Left colon (tissue), 2 donors: ENCODE results near the gene IFT27. TPM values are rescaled to one million over a fixed set of nuclear protein-coding genes. Genes with fewer than 3 reads are reported as not detected.
A peak's percentile ranks its signal among the peaks of the same experiment; 100 is the strongest.
"Not testable (repeated sequence)": the region's sequence is repeated elsewhere in the genome, so short reads cannot be mapped to it uniquely, and the experiment has no call there.

Experiments used
- ATAC-seq: fragments of 200-7000 bp; cut with Tn5 transposase; one replicate; pipeline ENCODE4 v1.9.1; 2020; ENCODE audit warnings: mild to moderate bottlenecking, moderate library complexity
- DNase-seq, 2 donors: peaks; one replicate each; pipeline ENCODE4 v3.0.0-alpha.2; 2020
- intact Hi-C, 2 donors: fragments of 100-400 bp; cut with DNase I in 1 of 2; cut with micrococcal nuclease in 1 of 2; formaldehyde crosslinking; loops; one replicate each; pipeline versions ENCODE4 v1.11.2 to v1.14.0; 2022; cut with DNase I, micrococcal nuclease
- total RNA-seq, 2 donors: library from RNA; stranded (reverse); fragmentation: NEBNext Ultra II Directional; extraction: Animal tissue kit (Norgen Biotek cat#: 25700); gene quantifications; one replicate each; pipeline ENCODE4 v1.2.1, GENCODE V29; 2021
- donor health status: DM: no; HTN: no; CAD: no.
- donor health status: DM: yes; HTN: yes; CAD: no.

The IFT27 gene
- total RNA-seq, 2 donors from 2014 or later: 26.5 to 30.1 TPM

- no peak for DNase-seq
- ATAC-seq: no peak
- intact Hi-C loops: no loop called here
These were observed 18.9 kb downstream of the IFT27 start for GRCh38 chr22:36756746-36757655.

- intact Hi-C loops: no loop called here
- DNase-seq (no peak), ATAC-seq (no peak)
These were observed 19.9 kb downstream of the IFT27 start for GRCh38 chr22:36756031-36756430.

GRCh38 chr22:36755316-36755715 lies 20.6 kb downstream of the IFT27 start:
- intact Hi-C loops: no loop called here
- ATAC-seq (no peak), DNase-seq (no peak)

- intact Hi-C loops, DNase-seq, ATAC-seq: not testable (repeated sequence)
These were observed 21.0 kb downstream of the IFT27 start for GRCh38 chr22:36754881-36755280.

- ATAC-seq (no peak), DNase-seq (no peak)
- intact Hi-C loops: no loop called here
These were observed 22.0 kb downstream of the IFT27 start for GRCh38 chr22:36753916-36754315.

GRCh38 chr22:36753120-36753802 lies 22.7 kb downstream of the IFT27 start:
- ATAC-seq: peak; percentile 89
- intact Hi-C loops: no loop called here

GRCh38 chr22:36746375-36746970 lies 29.4 kb downstream of the IFT27 start:
- DNase-seq (no peak), ATAC-seq (no peak)
- intact Hi-C loops: no loop called here

More at GRCh38 chr22:36753120-36753802, 22.7 kb downstream of the IFT27 start:
- DNase-seq: no peak

- ATAC-seq: no peak
These were observed 30.5 kb downstream of the IFT27 start for GRCh38 chr22:36745301-36745995.

GRCh38 chr22:36744791-36745190 lies 31.1 kb downstream of the IFT27 start:
- DNase-seq (no peak), ATAC-seq (no peak)
- intact Hi-C loops: no loop called here

More at GRCh38 chr22:36745301-36745995, 30.5 kb downstream of the IFT27 start:
- intact Hi-C loops: no loop called here
- DNase-seq: no peak

- DNase-seq (no peak), ATAC-seq (no peak)
- intact Hi-C loops: no loop called here
These were observed 31.5 kb downstream of the IFT27 start for GRCh38 chr22:36744413-36744765.

- intact Hi-C loops: no loop called here
- DNase-seq (no peak), ATAC-seq (no peak)
These were observed 32.1 kb downstream of the IFT27 start for GRCh38 chr22:36743591-36744412.

GRCh38 chr22:36743011-36743410 lies 32.9 kb downstream of the IFT27 start:
- DNase-seq: no peak
- ATAC-seq: no peak
- intact Hi-C loops: no loop called here

- DNase-seq: no peak
- intact Hi-C loops: no loop called here
- ATAC-seq: no peak
These were observed 34.0 kb downstream of the IFT27 start for GRCh38 chr22:36741968-36742367.

- intact Hi-C loops: no loop called here
- ATAC-seq (no peak), DNase-seq (no peak)
These were observed 34.6 kb downstream of the IFT27 start for GRCh38 chr22:36741204-36741793.

- intact Hi-C loops: no loop called here
- DNase-seq: no peak
- ATAC-seq: no peak
These were observed 35.2 kb downstream of the IFT27 start for GRCh38 chr22:36740716-36741115.

- intact Hi-C loops: no loop called here
- DNase-seq (no peak), ATAC-seq (no peak)
These were observed 36.7 kb downstream of the IFT27 start for GRCh38 chr22:36739185-36739584.

- ATAC-seq (no peak), DNase-seq (no peak)
- intact Hi-C loops: no loop called here
These were observed 37.4 kb downstream of the IFT27 start for GRCh38 chr22:36738416-36739020.

GRCh38 chr22:36737776-36738175 lies 38.1 kb downstream of the IFT27 start:
- peak; percentile 76 to 82 for DNase-seq
- peak; percentile 97 for ATAC-seq

More at GRCh38 chr22:36737776-36738175, 38.1 kb downstream of the IFT27 start:
- intact Hi-C loops: no loop called here
